Esophagus squamous epithelium (tissue), 4 donors: ENCODE data around the gene DOCK3.

Experiments used
- CTCF ChIP-seq, 6 experiments: fragments of 450-650 bp in 4 of 6; fragments of 200-600 bp in 2 of 6; sonication (generic) in 2 of 6; IDR thresholded peaks; one replicate each; pipeline ENCODE4 v1.5.1; 2016 to 2019; ENCODE audit warnings: antibody characterized with exemption in 6 of 6, mild to moderate bottlenecking in 4 of 6, moderate library complexity in 4 of 6
- POLR2A ChIP-seq, 4 donors: fragments of 450-650 bp; IDR thresholded peaks; one replicate each; pipeline ENCODE4 v1.6.1; 2017; ENCODE audit warnings: antibody characterized with exemption in 4 of 4, mild to moderate bottlenecking in 4 of 4, moderate library complexity in 3 of 4

- TF ChIP-seq CTCF (IDR thresholded peaks at IDR 0.05), result no peak
- TF ChIP-seq POLR2A (IDR thresholded peaks at IDR 0.05), result no peak
Observed at GRCh38 chr3:51295625-51296024, 620.9 kb downstream of the DOCK3 start.
